Measurements from ENCODE around the gene AOAH.
A peak's percentile ranks its signal among the peaks of the same experiment; 100 is the strongest.
"Not testable (repeated sequence)": the region's sequence is repeated elsewhere in the genome, so short reads cannot be mapped to it uniquely, and the experiment has no call there.

The AOAH gene

GRCh38 chr7:36653663-36654355 lies 70.5 kb downstream of the AOAH start:
- DNase-seq (ENCODE audit: insufficient read length, low spot score) (no peak), FAIRE-seq (no peak)
- TF ChIP-seq POLR2A (IDR thresholded peaks at IDR 0.05; ENCODE audit: low read depth, low read length) (no peak), POLR2AphosphoS5 (IDR thresholded peaks at IDR 0.05; ENCODE audit: low read depth, low read length) (no peak), TAF1 (IDR thresholded peaks at IDR 0.05; ENCODE audit: low read depth, low read length) (no peak), POU2F2 (IDR thresholded peaks at IDR 0.05; ENCODE audit: low read depth, low read length) (no peak), SPI1 (IDR thresholded peaks at IDR 0.05; ENCODE audit: low read depth, low read length) (no peak), PAX5 (IDR thresholded peaks at IDR 0.05; ENCODE audit: insufficient read depth, low read length, severe bottlenecking) (no peak)

GRCh38 chr7:36653008-36653662 lies 71.2 kb downstream of the AOAH start:
- TF ChIP-seq POLR2A (IDR thresholded peaks at IDR 0.05; ENCODE audit: low read depth, low read length) (no peak), TAF1 (IDR thresholded peaks at IDR 0.05; ENCODE audit: low read depth, low read length) (no peak), POLR2AphosphoS5 (IDR thresholded peaks at IDR 0.05; ENCODE audit: low read depth, low read length) (no peak), SPI1 (IDR thresholded peaks at IDR 0.05; ENCODE audit: low read depth, low read length) (no peak), PAX5 (IDR thresholded peaks at IDR 0.05; ENCODE audit: insufficient read depth, low read length, severe bottlenecking) (no peak), POU2F2 (IDR thresholded peaks at IDR 0.05; ENCODE audit: low read depth, low read length) (no peak)
- no peak for FAIRE-seq
- DNase-seq (ENCODE audit: insufficient read length, low spot score) = no peak

GRCh38 chr7:36652431-36652830 lies 71.9 kb downstream of the AOAH start:
- FAIRE-seq = no peak
- DNase-seq (ENCODE audit: insufficient read length, low spot score) = no peak
- TF ChIP-seq SPI1 (IDR thresholded peaks at IDR 0.05; ENCODE audit: low read depth, low read length) = no peak
- no peak for TF ChIP-seq POU2F2 (IDR thresholded peaks at IDR 0.05; ENCODE audit: low read depth, low read length)
- TF ChIP-seq TAF1 (IDR thresholded peaks at IDR 0.05; ENCODE audit: low read depth, low read length) = no peak

- no peak for DNase-seq (ENCODE audit: insufficient read length, low spot score)
- no peak for FAIRE-seq
- TF ChIP-seq POLR2AphosphoS5 (IDR thresholded peaks at IDR 0.05; ENCODE audit: low read depth, low read length) = no peak
- TF ChIP-seq TAF1 (IDR thresholded peaks at IDR 0.05; ENCODE audit: low read depth, low read length) = no peak
- TF ChIP-seq POLR2A (IDR thresholded peaks at IDR 0.05; ENCODE audit: low read depth, low read length) = no peak
- no peak for TF ChIP-seq SPI1 (IDR thresholded peaks at IDR 0.05; ENCODE audit: low read depth, low read length)
- TF ChIP-seq POU2F2 (IDR thresholded peaks at IDR 0.05; ENCODE audit: low read depth, low read length) = no peak
- no peak for TF ChIP-seq PAX5 (IDR thresholded peaks at IDR 0.05; ENCODE audit: insufficient read depth, low read length, severe bottlenecking)
Observed at GRCh38 chr7:36651404-36651803, 72.9 kb downstream of the AOAH start.

GRCh38 chr7:36650766-36651312 lies 73.5 kb downstream of the AOAH start:
- FAIRE-seq (no peak), DNase-seq (ENCODE audit: insufficient read length, low spot score) (no peak)
- TF ChIP-seq TAF1 (IDR thresholded peaks at IDR 0.05; ENCODE audit: low read depth, low read length) (no peak), SPI1 (IDR thresholded peaks at IDR 0.05; ENCODE audit: low read depth, low read length) (peak; percentile 44; the same call in 1 of the 2 replicates), POU2F2 (IDR thresholded peaks at IDR 0.05; ENCODE audit: low read depth, low read length) (no peak)

GRCh38 chr7:36650320-36650719 lies 74.0 kb downstream of the AOAH start:
- FAIRE-seq (no peak), DNase-seq (ENCODE audit: insufficient read length, low spot score) (no peak)
- TF ChIP-seq POLR2AphosphoS5 (IDR thresholded peaks at IDR 0.05; ENCODE audit: low read depth, low read length) (no peak), POU2F2 (IDR thresholded peaks at IDR 0.05; ENCODE audit: low read depth, low read length) (no peak), PAX5 (IDR thresholded peaks at IDR 0.05; ENCODE audit: insufficient read depth, low read length, severe bottlenecking) (no peak), SPI1 (IDR thresholded peaks at IDR 0.05; ENCODE audit: low read depth, low read length) (no peak), TAF1 (IDR thresholded peaks at IDR 0.05; ENCODE audit: low read depth, low read length) (no peak), POLR2A (IDR thresholded peaks at IDR 0.05; ENCODE audit: low read depth, low read length) (no peak)

- DNase-seq (ENCODE audit: insufficient read length, low spot score); FAIRE-seq: not testable (repeated sequence)
Observed at GRCh38 chr7:36649319-36649718, 75.0 kb downstream of the AOAH start.

GRCh38 chr7:36648441-36648840 lies 75.9 kb downstream of the AOAH start:
- DNase-seq (ENCODE audit: insufficient read length, low spot score) (no peak), FAIRE-seq (no peak)
- no peak for TF ChIP-seq PAX5 (IDR thresholded peaks at IDR 0.05; ENCODE audit: insufficient read depth, low read length, severe bottlenecking)
- TF ChIP-seq TAF1 (IDR thresholded peaks at IDR 0.05; ENCODE audit: low read depth, low read length) = no peak
- TF ChIP-seq POLR2A (IDR thresholded peaks at IDR 0.05; ENCODE audit: low read depth, low read length) = no peak
- no peak for TF ChIP-seq SPI1 (IDR thresholded peaks at IDR 0.05; ENCODE audit: low read depth, low read length)
- no peak for TF ChIP-seq POU2F2 (IDR thresholded peaks at IDR 0.05; ENCODE audit: low read depth, low read length)
- TF ChIP-seq POLR2AphosphoS5 (IDR thresholded peaks at IDR 0.05; ENCODE audit: low read depth, low read length) = no peak

- DNase-seq (ENCODE audit: insufficient read length, low spot score) = no peak
- no peak for TF ChIP-seq POLR2A (IDR thresholded peaks at IDR 0.05; ENCODE audit: low read depth, low read length)
- no peak for TF ChIP-seq POU2F2 (IDR thresholded peaks at IDR 0.05; ENCODE audit: low read depth, low read length)
- no peak for TF ChIP-seq SPI1 (IDR thresholded peaks at IDR 0.05; ENCODE audit: low read depth, low read length)
- no peak for TF ChIP-seq PAX5 (IDR thresholded peaks at IDR 0.05; ENCODE audit: insufficient read depth, low read length, severe bottlenecking)
- no peak for TF ChIP-seq POLR2AphosphoS5 (IDR thresholded peaks at IDR 0.05; ENCODE audit: low read depth, low read length)
- TF ChIP-seq TAF1 (IDR thresholded peaks at IDR 0.05; ENCODE audit: low read depth, low read length) = no peak
- FAIRE-seq = no peak
Observed at GRCh38 chr7:36644625-36645422, 79.5 kb downstream of the AOAH start.
